ENCODE results near the gene MYO3B.

GRCh38 chr2:170270278-170270864 is 92.4 kb downstream of the MYO3B start:
- no peak for TF ChIP-seq EZH2phosphoT487 (IDR thresholded peaks at IDR 0.05; ENCODE audit: borderline replicate concordance, low read length)
- TF ChIP-seq CTCF (IDR thresholded peaks at IDR 0.05; ENCODE audit: low read depth, low read length, poor library complexity, severe bottlenecking), result no peak

Data from DOHH2 (cell line).